Measurements from ENCODE around the gene TTLL9. TPM values are rescaled to one million over a fixed set of nuclear protein-coding genes. Genes with fewer than 3 reads are reported as not detected.
A peak's percentile ranks its signal among the peaks of the same experiment; 100 is the strongest.

Gene TTLL9
- total and polyA plus RNA-seq, 2 experiments from 2014 or later = 0.09 to 0.15 TPM

- Histone ChIP-seq H3K27ac (no peak overlapping the region), H3K4me1 (ENCODE audit: low read depth) (no peaks in the 10 kb centered on the region), H3K27me3 (peaks cover 52% of the 10 kb centered on the region), H3K9me3 (ENCODE audit: low read depth) (no peaks in the 10 kb centered on the region), H3K36me3 (no peaks in the 10 kb centered on the region), H3K4me3 (no peak overlapping the region)
- TF ChIP-seq CTCF (IDR thresholded peaks at IDR 0.05; ENCODE audit: low read depth, low read length) = no peak
- DNase-seq (ENCODE audit: low read depth in 1 of 2, low spot score in 1 of 2) = no peak
These were observed 92.3 kb downstream of the TTLL9 start for GRCh38 chr20:31962761-31963160.

- no peak for DNase-seq (ENCODE audit: low read depth in 1 of 2, low spot score in 1 of 2)
- Histone ChIP-seq H3K27ac (no peak overlapping the region), H3K4me1 (ENCODE audit: low read depth) (no peaks in the 10 kb centered on the region), H3K36me3 (no peaks in the 10 kb centered on the region), H3K9me3 (ENCODE audit: low read depth) (no peaks in the 10 kb centered on the region), H3K27me3 (peaks cover 58% of the 10 kb centered on the region), H3K4me3 (no peak overlapping the region)
- no peak for TF ChIP-seq CTCF (IDR thresholded peaks at IDR 0.05; ENCODE audit: low read depth, low read length)
These were observed 93.5 kb downstream of the TTLL9 start for GRCh38 chr20:31963889-31964288.

- no peak overlapping the region for H3K27ac ChIP-seq
- no peaks in the 10 kb centered on the region for H3K9me3 ChIP-seq (ENCODE audit: low read depth)
- H3K36me3 ChIP-seq = no peaks in the 10 kb centered on the region
- peak overlapping the region; percentile 52 for H3K4me3 ChIP-seq
- no peak for DNase-seq (ENCODE audit: low read depth in 1 of 2, low spot score in 1 of 2)
- H3K27me3 ChIP-seq = peaks cover 64% of the 10 kb centered on the region
- no peak for TF ChIP-seq CTCF (IDR thresholded peaks at IDR 0.05; ENCODE audit: low read depth, low read length)
- H3K4me1 ChIP-seq (ENCODE audit: low read depth) = peaks cover under 1% of the 10 kb centered on the region
These were observed 96.7 kb downstream of the TTLL9 start for GRCh38 chr20:31966991-31967655.

- no peaks in the 10 kb centered on the region for H3K9me3 ChIP-seq (ENCODE audit: low read depth)
- H3K36me3 ChIP-seq = no peaks in the 10 kb centered on the region
- H3K27me3 ChIP-seq = peaks cover 57% of the 10 kb centered on the region
- H3K4me1 ChIP-seq (ENCODE audit: low read depth) = peaks cover 6% of the 10 kb centered on the region
- TF ChIP-seq CTCF (IDR thresholded peaks at IDR 0.05; ENCODE audit: low read depth, low read length) = no peak
- H3K27ac ChIP-seq = no peak within 1 kb of the TSS
- DNase-seq (ENCODE audit: low read depth in 1 of 2, low spot score in 1 of 2) = peak in 1 of 2 donors; percentile 23
- H3K4me3 ChIP-seq = peak within 1 kb of the TSS; percentile 52
These were observed 97.4 kb downstream of the TTLL9 start, which contains the start of gene XKR7 for GRCh38 chr20:31967830-31968249. Gene XKR7, plus strand, starts transcription at chr20:31968151. Its CDS starts 25 bp downstream, at chr20:31968176.

GRCh38 chr20:31968291-31969126 lies 98.1 kb downstream of the TTLL9 start:
- H3K9me3 ChIP-seq (ENCODE audit: low read depth) = no peaks in the 10 kb centered on the region
- peak; percentile 76 to 94 for DNase-seq (ENCODE audit: low read depth in 1 of 2, low spot score in 1 of 2)
- no peak for TF ChIP-seq CTCF (IDR thresholded peaks at IDR 0.05; ENCODE audit: low read depth, low read length)
- H3K36me3 ChIP-seq = no peaks in the 10 kb centered on the region
- no peak overlapping the region for H3K27ac ChIP-seq
- peak overlapping the region; percentile 52 for H3K4me3 ChIP-seq
- H3K27me3 ChIP-seq = peaks cover 56% of the 10 kb centered on the region
- peaks cover 6% of the 10 kb centered on the region for H3K4me1 ChIP-seq (ENCODE audit: low read depth)
